GM19328 (cell line): ENCODE results near the gene CDCA4.

ENCODE experiments used
- ATAC-seq: cut with Tn5 transposase; IDR thresholded peaks from one replicate; pipeline ENCODE4 v1.9.1; 2021; ENCODE audit warnings: mild to moderate bottlenecking, moderate library complexity; ENCODE audit not compliant: unreplicated experiment

Gene CDCA4

GRCh38 chr14:105059035-105059924 is 38.4 kb upstream of the CDCA4 start:
- ATAC-seq = no peak

GRCh38 chr14:105058521-105059034 is 37.7 kb upstream of the CDCA4 start:
- no peak for ATAC-seq

- ATAC-seq = no peak
Measured at GRCh38 chr14:105056303-105056831, 35.5 kb upstream of the CDCA4 start.

- no peak for ATAC-seq
Measured at GRCh38 chr14:105055736-105056302, 34.9 kb upstream of the CDCA4 start.

- ATAC-seq = no peak
Measured at GRCh38 chr14:105055334-105055733, 34.5 kb upstream of the CDCA4 start.

- no peak for ATAC-seq
Measured at GRCh38 chr14:105053996-105054395, 33.1 kb upstream of the CDCA4 start.

GRCh38 chr14:105053421-105053820 is 32.5 kb upstream of the CDCA4 start:
- ATAC-seq = no peak

- ATAC-seq = no peak
Measured at GRCh38 chr14:105052110-105052458, 31.2 kb upstream of the CDCA4 start.

GRCh38 chr14:105051182-105052109 is 30.6 kb upstream of the CDCA4 start:
- no peak for ATAC-seq

GRCh38 chr14:105050551-105050897 is 29.6 kb upstream of the CDCA4 start:
- no peak for ATAC-seq

- no peak for ATAC-seq
Measured at GRCh38 chr14:105049753-105050550, 29.1 kb upstream of the CDCA4 start.

- ATAC-seq = no peak
Measured at GRCh38 chr14:105047283-105048016, 26.6 kb upstream of the CDCA4 start.

GRCh38 chr14:105046891-105047282 is 26.0 kb upstream of the CDCA4 start:
- ATAC-seq = no peak

- no peak for ATAC-seq
Measured at GRCh38 chr14:105045710-105046326, 24.9 kb upstream of the CDCA4 start.

GRCh38 chr14:105043641-105044040 is 22.8 kb upstream of the CDCA4 start:
- no peak for ATAC-seq

GRCh38 chr14:105042813-105043212 is 21.9 kb upstream of the CDCA4 start:
- no peak for ATAC-seq

- no peak for ATAC-seq
Measured at GRCh38 chr14:105041841-105042765, 21.2 kb upstream of the CDCA4 start.
